NCI-H526 (cell line): Measurements from ENCODE around the gene SCN4B.
"Not testable (repeated sequence)": the region's sequence is repeated elsewhere in the genome, so short reads cannot be mapped to it uniquely, and the experiment has no call there.

Experiments used
- DNase-seq, 2 experiments: peaks; one replicate each; lab custom pipeline; 2025; lab: John Stamatoyannopoulos, UW

Gene SCN4B, protein sequence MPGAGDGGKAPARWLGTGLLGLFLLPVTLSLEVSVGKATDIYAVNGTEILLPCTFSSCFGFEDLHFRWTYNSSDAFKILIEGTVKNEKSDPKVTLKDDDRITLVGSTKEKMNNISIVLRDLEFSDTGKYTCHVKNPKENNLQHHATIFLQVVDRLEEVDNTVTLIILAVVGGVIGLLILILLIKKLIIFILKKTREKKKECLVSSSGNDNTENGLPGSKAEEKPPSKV

DNA sequence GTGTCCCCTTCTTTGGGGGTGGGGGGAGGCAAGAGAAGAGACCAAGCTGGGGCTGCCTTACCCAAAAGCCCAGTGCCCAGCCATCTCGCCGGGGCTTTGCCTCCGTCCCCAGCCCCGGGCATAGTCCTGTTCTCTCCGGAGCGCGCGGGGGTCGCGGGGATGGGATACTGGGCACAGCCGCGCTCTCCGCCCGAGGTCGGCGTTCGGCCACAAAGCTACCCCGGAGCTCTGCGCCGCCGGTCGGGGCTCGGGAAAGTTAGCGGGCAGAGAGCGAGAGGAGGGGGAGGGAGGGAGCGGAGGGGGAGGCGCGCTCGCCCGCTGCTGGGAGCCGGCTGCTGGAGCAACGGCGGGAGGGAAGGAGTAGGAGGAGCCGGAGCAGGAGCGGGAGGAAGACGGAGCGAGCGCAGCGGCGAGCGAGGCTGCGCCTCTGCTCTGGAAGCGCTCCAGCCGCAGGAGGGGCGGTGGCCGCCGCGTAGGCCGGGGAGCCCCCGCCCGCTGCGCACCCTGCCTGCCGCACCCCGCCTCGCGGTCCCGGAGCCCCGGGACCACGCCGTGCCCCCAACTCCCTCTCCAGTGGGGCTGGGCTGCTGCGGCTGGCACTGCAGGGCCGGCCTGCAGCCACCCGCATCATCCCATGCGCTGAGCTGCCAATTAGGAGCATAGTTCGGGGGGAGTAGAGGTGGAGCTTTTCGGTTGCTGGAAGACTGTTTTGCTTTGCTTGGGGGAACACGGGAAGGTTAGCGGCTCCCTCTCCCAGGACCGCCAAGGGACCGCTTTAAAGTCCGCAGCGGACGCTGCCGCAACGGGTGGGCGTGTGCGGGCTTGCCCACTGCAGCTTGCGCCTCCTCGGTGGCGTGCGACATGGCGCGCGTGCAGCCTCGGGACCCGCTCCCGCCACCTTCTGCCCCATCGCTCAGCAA is at the start of gene SCN4B:
Gene SCN4B (minus strand): TSS at position 272 of the 920 bp plus-strand sequence. CDS start 150 bp downstream, at position 122.
- peak; percentile 67 to 96 for DNase-seq

- DNase-seq, result no peak
Measured at GRCh38 chr11:118201966-118202365, 49.3 kb upstream of the SCN4B start.

- no peak for DNase-seq
Measured at GRCh38 chr11:118200901-118201680, 48.5 kb upstream of the SCN4B start.

DNA sequence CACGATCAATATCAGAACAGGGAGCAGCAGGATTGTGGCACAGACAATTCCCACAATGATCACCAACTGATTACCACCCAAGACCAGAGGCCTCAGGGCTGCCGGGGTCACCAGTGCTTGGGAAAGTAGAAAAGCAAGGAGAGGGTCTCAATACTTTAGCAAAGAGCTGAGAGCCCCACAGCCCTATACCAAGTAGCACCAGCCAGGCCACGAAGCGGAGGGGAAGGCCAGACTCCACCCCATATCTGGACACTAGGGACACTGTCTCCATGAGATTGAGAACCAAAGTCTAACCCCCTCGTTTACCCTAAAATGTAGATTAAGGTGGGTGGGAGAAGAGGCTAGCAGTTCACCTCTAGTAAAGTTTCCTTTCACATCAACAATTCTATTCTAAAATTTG is 47.9 kb upstream of the SCN4B start:
- no peak for DNase-seq

DNA sequence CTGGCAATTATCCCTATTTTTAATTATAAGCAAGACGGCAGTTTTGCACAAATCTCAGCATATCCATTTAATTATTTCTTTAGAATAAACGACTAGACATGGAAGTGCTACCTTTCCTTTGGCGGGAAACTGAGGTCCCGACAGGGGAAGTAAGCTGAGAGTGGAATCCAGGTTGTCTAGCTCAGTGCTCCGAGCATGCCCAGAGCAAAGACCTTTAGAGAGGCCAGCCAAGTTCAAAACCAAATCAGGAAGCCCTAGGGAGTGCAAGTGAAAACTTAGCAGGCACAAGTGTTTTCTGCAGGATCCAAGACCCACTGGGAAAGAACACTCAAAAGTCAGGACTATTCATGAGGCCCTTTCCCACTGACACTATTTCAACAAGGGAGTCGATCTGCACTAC is 46.5 kb upstream of the SCN4B start:
- no peak for DNase-seq

- DNase-seq, result peak; percentile 81 to 97
Measured at GRCh38 chr11:118198370-118198769, 45.7 kb upstream of the SCN4B start.

DNA sequence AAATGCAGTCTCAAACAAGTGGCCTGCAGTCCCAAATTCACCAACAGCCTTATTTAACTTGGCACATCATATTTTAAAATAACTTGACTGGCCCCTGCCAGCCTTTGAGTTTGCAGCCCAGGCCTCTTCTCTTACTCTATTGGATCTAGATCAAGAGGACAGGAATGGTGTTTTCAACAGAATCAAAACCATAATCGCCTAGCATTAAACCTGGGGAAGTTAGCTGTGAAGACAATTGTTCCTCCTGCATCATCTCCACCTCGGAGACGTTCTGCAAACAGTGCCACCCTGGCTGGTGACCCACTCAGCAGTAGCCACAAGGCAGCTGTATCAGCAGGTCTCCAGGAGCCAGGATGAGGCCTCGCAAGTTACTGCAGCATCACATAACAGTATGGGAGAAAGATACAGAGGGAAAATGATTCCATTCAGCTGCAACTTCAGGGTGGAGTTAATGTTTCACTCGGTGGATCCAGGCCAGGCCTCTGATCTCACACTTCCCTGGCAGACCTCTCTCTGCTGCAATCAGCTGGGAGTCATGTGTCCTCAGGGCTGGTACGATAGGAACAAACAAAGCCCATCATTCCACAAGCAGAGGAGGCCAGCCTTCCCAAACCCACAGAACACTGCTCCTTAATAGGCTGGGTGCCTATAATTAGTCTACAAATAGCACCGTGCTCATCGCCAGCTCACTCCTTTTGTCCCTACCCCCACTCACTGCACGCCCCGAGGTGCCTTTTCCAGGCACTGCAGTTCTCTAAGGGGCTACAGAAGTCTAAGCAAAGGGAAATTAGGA is 42.4 kb upstream of the SCN4B start:
- DNase-seq, result peak; percentile 94 to 95

DNA sequence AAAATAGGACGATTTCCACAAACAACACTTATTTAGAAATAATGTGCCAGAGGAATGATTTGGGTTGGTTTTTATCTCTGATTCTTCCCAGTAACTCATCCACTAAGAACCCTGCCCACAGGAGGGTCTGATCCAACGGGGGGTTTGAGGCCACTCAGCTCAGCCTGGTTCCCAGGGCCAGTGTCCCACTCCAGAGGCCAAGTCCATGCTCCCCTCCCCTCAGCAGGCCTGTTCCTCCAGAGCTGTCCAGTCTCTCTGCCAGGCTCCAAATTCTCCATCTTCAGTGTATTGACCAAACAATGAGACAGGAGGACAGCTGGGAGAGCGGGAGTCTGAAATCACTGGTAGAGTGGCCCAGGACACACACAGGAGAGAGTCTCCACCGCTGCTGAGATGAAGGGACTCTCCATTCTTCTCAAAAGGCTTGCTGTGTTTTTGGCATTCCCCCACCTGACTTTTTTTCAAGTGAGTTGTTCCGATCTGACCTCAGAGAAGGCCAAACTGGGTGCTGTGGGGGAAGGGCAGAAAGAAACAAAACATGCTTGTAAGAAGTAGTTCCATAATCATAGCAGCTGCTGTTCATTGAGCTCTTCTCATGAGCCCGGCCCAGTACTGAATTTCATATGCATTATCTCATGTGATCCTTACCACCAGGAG is 41.4 kb upstream of the SCN4B start:
- peak; percentile 92 to 93 for DNase-seq

DNA sequence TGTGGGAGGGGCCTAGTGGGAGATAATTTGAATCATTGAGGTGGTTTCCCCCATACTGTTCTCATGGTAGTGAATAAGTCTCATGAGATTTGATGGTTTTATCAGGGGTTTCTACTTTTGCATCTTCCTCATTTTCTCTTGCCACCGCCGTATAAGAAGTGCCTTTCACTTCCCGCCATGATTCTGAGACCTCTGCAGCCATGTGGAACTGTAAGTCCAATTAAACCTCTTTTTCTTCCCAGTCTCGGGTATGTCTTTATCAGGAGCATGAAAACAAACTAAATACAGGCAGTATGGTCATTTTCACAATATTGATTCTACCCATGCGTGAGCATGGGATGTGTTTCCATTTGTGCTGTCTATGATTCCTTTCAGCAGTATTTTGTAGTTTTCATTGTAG is 40.2 kb upstream of the SCN4B start:
- not testable (repeated sequence) for DNase-seq

DNA sequence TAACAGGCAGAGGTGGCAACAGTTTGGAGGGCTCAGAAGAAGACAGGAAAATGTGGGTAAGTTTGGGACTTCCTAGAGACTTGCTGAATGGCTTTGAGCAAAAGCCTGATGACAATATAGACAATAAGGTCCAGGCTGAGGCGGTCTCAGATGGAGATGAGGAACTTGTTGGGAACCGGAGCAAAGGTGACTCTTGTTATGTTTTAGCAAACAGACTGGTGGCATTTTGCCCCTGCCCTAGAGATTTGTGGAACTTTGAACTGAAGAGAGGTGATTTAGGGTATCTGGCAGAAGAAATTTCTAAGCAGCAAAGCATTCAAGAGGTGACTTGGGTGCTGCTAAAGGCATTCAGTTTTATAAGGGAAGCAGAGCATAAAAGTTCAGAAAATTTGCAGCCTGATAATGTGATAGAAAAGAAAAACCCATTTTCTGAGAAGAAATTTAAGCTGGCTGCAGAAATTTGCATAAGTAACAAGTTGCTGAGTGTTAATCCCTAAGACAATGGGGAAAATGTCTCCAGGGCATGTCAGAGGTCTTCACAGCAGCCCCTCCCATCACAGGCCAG is 38.4 kb upstream of the SCN4B start:
- DNase-seq, result not testable (repeated sequence)

DNA sequence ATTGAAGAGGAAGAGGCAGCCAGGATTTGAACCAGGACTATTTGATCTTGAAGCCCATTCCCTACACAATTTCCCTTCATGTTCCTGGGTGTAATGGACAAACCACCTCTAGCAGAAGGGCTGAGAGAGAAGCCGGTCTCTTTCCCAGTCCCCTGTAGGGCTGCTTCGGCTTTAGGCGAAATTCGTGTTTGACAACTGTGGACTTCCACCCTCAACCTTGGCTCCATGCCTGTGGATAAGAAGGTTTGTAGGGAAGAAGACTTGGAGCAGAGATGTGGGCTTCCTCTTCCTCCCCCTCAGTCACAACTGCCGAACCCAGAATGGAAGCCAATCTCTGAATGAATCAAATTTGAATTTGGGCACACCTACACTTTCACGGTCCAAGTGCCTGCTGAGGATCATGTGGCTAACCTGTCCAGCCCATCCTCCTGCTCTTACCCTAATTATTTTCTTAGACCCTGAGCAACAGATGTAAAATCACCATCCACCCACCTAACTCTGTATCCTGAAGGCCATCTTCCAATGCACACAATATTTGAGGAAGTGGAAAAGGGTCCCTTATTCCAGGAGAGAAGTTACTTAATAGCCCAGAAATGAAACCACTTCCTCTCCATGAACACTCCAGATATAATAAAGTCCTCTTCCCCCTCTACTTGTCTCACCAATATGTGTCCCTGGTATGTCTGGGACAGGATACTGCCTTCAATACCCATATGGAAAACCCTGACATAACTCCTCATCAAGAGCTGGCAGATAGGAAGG is 33.9 kb upstream of the SCN4B start:
- no peak for DNase-seq

DNA sequence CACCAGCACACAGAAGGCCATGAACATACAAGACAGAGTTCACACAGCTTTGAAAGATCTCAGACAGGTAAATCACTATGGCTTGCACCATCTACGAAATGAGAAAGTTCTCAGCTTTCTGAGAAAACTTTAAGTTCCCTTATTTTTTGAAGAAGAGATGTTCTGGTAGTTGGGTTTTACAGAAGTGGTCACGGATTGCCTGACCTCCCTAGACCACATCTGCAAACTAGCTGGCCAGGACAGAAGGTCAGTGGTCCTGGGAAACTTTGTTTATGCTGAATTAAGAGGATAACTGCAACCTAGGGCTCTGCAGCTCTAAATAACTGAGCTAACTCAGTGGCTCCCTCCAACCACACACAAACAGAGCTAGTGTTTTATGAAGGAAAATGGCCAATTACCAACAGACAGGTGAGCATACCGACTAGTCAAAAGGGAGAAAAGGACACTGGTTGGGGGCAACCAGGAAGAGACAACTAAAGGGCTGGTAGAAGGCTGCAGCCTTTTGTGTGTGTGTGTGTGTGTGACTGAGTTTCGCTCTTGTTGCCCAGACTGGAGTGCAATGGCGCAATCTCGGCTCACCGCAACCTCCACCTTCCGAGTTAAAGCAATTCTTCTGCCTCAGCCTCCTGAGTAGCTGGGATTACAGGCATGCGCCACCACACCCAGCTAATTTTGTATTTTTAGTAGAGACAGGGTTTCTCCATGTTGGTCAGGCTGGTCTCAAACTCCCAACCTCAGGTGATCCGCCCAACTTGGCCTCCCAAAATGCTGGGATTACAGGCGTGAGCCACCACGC is 32.4 kb upstream of the SCN4B start:
- DNase-seq, result no peak

DNA sequence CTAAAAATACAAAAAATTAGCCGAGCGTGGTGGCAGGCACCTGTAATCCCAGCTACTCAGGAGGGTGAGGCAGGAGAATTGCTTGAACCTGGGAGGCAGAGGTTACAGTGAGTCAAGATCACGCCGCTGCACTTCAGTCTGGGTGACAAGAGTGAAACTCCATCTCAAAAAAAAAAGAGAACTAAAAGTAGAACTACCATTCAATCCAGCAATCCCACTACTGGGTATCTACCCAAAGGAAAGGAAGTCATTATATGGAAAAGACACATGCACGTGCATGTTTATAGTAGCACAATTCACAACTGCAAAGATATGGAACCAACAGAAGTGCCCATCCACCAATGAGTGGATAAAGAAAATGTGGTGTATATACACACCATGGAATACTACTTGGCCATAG is 31.1 kb upstream of the SCN4B start:
- not testable (repeated sequence) for DNase-seq

DNA sequence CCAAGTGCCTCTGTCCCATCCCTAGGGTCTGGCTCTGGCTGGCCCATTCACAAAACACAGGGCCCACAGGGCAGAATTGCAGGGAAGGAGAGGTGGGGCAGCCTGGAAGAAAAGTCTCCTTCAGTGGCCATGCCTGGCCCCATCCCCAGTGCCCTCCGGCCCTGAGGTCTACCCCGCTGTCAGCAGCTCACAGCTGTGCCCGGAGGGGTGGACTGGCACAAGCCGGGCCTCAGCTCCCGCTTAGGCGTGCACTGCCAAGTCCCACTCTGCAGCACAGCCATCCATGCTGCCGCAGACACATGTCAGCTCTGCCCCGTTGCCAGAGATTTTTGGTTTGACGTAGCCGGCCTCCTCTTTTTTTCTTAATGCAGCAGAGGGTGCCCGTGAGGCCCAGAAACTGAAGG is 27.7 kb upstream of the SCN4B start:
- peak; percentile 70 to 93 for DNase-seq

- no peak for DNase-seq
Measured at GRCh38 chr11:118176778-118177134, 24.1 kb upstream of the SCN4B start.

GRCh38 chr11:118175993-118176777 is 23.6 kb upstream of the SCN4B start, which contains the start of gene SCN2B:
TSS of gene SCN2B (minus strand) at chr11:118176639. CDS start at chr11:118176431, 208 bp downstream.
- DNase-seq, result peak in 1 of 2 experiments; percentile 42

GRCh38 chr11:118175031-118175992 is 22.7 kb upstream of the SCN4B start:
- peak in 1 of 2 experiments; percentile 44 for DNase-seq
